Measurements from ENCODE around the gene LMNA.

- TF ChIP-seq POLR2A (IDR thresholded peaks at IDR 0.05): no peak
- no peak for TF ChIP-seq CTCF (IDR thresholded peaks at IDR 0.05)
These were observed 15.7 kb upstream of the LMNA start for GRCh38 chr1:156098784-156099183.
